Parathyroid adenoma (tissue), 2 donors: Measurements from ENCODE around the gene WDR27.

ENCODE experiments used
- H2AFZ ChIP-seq: fragments of 300-600 bp; sonication (generic); one replicate; pipeline ENCODE4 v1.7.0; 2017; ENCODE audit warnings: antibody characterized with exemption, mild to moderate bottlenecking
- H3K27ac ChIP-seq: fragments of 300-600 bp; sonication (generic); one replicate; pipeline ENCODE4 v1.7.0; 2017
- H3K27me3 ChIP-seq: fragments of 300-600 bp; sonication (generic); one replicate; pipeline ENCODE4 v1.7.0; 2017; ENCODE audit warnings: low read length; ENCODE audit not compliant: control insufficient read depth, insufficient read depth
- H3K36me3 ChIP-seq: fragments of 300-600 bp; sonication (generic); one replicate; pipeline ENCODE4 v1.7.0; 2017; ENCODE audit warnings: low read length; ENCODE audit not compliant: control insufficient read depth, insufficient read depth
- H3K4me1 ChIP-seq: fragments of 300-600 bp; sonication (generic); one replicate; pipeline ENCODE4 v1.7.0; 2017; ENCODE audit warnings: control low read depth
- H3K4me2 ChIP-seq: fragments of 300-600 bp; sonication (generic); one replicate; pipeline ENCODE4 v1.7.0; 2017; ENCODE audit warnings: low read length
- H3K4me3 ChIP-seq: fragments of 300-600 bp; sonication (generic); one replicate; pipeline ENCODE4 v1.7.0; 2017; ENCODE audit warnings: low read depth, low read length
- H3K79me2 ChIP-seq: fragments of 300-600 bp; sonication (generic); one replicate; pipeline ENCODE4 v1.7.0; 2017; ENCODE audit warnings: control low read depth
- H3K9ac ChIP-seq: fragments of 300-600 bp; sonication (generic); one replicate; pipeline ENCODE4 v1.7.0; 2017; ENCODE audit warnings: mild to moderate bottlenecking
- H3K9me3 ChIP-seq: fragments of 300-600 bp; sonication (generic); one replicate; pipeline ENCODE4 v1.7.0; 2017; ENCODE audit warnings: low read length; ENCODE audit not compliant: control insufficient read depth
- TF ChIP-seq, protein P1 (sequence below): fragments of 300-600 bp; sonication (generic); IDR thresholded peaks from one replicate; pipeline ENCODE4 v1.7.0; 2017; ENCODE audit warnings: antibody characterized with exemption, mild to moderate bottlenecking
- donor health status: primary hyperparathyroidism.

The WDR27 gene

DNA sequence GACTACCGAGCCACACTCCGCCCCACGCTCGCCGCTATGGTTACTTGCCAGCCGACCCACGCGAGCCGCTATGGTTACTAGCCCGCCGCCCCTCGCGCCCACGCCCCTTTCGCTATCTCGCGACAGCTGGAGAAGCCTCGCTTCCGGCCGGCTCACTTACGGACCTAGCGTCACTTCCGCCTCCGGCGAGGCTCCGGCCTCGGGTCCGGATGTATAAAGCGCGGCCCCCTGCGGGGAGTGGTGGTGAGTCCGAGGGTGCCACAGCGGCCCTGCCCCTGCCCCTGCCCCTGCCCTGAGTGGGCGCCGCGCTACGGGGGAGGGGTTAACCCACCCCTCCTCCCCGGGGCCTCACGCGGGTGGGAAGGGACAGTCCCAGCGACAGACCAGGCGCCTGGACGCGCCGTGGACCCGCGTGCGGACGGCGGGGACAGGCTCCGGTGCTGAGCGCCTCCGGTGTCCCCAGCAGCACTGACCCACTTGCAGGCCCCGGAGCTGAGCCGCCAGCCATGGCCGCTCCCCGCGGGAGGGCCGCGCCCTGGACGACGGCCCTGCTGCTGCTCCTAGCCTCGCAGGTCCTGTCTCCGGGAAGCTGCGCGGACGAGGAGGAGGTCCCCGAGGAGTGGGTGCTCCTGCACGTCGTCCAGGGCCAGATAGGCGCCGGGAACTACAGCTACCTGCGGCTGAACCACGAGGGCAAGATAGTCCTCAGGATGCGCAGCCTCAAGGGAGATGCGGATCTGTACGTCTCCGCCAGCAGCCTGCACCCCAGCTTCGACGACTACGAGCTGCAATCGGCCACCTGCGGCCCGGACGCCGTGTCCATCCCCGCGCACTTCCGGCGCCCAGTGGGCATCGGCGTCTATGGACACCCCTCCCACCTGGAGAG is at the start of gene WDR27, which contains the start of gene C6orf120:
Gene WDR27 (minus strand): TSS at position 76 of the 886 bp plus-strand sequence. CDS start 13,024 bp downstream, outside the sequence.
Gene C6orf120 (plus strand): TSS at position 173 of the 886 bp plus-strand sequence. CDS start 334 bp downstream, at position 507.
- Histone ChIP-seq H3K27ac (peak within 1 kb of the TSS; percentile 86), H3K36me3 (no peaks in the 10 kb centered on the region), H3K79me2 (peaks cover 5% of the 10 kb centered on the region), H2AFZ (peak within 1 kb of the TSS; percentile 89), H3K27me3 (no peaks in the 10 kb centered on the region), H3K9ac (peak within 1 kb of the TSS; percentile 70), H3K4me3 (peak within 1 kb of the TSS; percentile 69), H3K9me3 (no peaks in the 10 kb centered on the region), H3K4me1 (peaks cover 13% of the 10 kb centered on the region), H3K4me2 (peak within 1 kb of the TSS; percentile 81)
- TF ChIP-seq, protein P1, sequence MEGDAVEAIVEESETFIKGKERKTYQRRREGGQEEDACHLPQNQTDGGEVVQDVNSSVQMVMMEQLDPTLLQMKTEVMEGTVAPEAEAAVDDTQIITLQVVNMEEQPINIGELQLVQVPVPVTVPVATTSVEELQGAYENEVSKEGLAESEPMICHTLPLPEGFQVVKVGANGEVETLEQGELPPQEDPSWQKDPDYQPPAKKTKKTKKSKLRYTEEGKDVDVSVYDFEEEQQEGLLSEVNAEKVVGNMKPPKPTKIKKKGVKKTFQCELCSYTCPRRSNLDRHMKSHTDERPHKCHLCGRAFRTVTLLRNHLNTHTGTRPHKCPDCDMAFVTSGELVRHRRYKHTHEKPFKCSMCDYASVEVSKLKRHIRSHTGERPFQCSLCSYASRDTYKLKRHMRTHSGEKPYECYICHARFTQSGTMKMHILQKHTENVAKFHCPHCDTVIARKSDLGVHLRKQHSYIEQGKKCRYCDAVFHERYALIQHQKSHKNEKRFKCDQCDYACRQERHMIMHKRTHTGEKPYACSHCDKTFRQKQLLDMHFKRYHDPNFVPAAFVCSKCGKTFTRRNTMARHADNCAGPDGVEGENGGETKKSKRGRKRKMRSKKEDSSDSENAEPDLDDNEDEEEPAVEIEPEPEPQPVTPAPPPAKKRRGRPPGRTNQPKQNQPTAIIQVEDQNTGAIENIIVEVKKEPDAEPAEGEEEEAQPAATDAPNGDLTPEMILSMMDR: no peak

DNA sequence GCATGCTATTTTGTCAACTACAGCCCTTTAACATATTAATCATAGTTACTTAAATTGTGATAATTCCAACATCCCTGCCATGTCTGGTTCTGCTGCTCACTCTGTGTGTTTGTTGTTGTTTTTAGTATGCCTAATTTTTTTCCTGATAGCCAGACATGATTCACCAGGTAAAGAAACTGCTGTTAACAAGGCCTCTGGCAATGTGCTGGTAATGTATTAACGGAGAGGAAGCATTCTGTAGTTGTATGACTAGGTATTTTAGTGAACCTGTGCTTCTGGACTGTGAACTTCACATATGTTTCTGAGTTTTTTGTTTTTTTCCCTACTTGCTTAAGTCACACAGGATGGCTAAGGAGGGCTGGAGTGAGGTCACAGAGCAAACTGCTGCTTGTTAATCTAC is 44.7 kb upstream of the WDR27 start:
- no peak overlapping the region for H3K27ac ChIP-seq
- H3K4me3 ChIP-seq: no peak overlapping the region
- H3K79me2 ChIP-seq: no peaks in the 10 kb centered on the region
- no peaks in the 10 kb centered on the region for H3K36me3 ChIP-seq
- no peak overlapping the region for H3K4me2 ChIP-seq
- H3K9ac ChIP-seq: no peak overlapping the region
- H3K4me1 ChIP-seq: no peaks in the 10 kb centered on the region
- H3K9me3 ChIP-seq: no peaks in the 10 kb centered on the region
- TF ChIP-seq, protein P1: no peak
- no peaks in the 10 kb centered on the region for H3K27me3 ChIP-seq
- no peak overlapping the region for H2AFZ ChIP-seq

GRCh38 chr6:169745405-169745804 is 43.6 kb upstream of the WDR27 start:
- Histone ChIP-seq H3K27me3 (no peaks in the 10 kb centered on the region), H3K27ac (no peak overlapping the region), H3K79me2 (no peaks in the 10 kb centered on the region), H3K4me2 (no peak overlapping the region), H3K4me1 (no peaks in the 10 kb centered on the region), H3K4me3 (no peak overlapping the region), H3K9me3 (no peaks in the 10 kb centered on the region), H3K36me3 (no peaks in the 10 kb centered on the region), H3K9ac (no peak overlapping the region), H2AFZ (no peak overlapping the region)
- TF ChIP-seq, protein P1: no peak

DNA sequence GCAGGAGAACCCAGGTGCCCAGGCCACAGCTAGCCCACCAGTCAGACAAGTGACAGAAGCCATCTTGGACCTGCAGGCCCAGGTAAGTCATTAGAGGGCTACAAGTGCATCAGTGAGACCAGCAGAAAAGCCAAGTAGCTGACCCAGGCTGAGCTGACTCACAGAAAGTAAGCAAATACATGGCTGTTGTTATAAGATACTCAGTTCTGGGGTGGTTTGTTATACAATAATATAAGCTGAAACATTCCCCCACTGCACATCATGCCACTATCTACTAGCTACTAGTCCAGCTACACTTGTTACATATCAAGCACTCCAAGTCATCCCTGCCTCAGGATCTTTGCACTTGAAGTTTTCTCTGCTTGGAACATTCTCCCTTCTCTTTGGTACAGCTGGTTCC is 39.5 kb upstream of the WDR27 start:
- Histone ChIP-seq H3K4me3 (no peak overlapping the region), H3K9me3 (no peaks in the 10 kb centered on the region), H3K36me3 (no peaks in the 10 kb centered on the region), H3K79me2 (no peaks in the 10 kb centered on the region), H3K4me2 (no peak overlapping the region), H3K4me1 (peaks cover 4% of the 10 kb centered on the region), H3K9ac (no peak overlapping the region), H3K27ac (no peak overlapping the region), H2AFZ (no peak overlapping the region), H3K27me3 (no peaks in the 10 kb centered on the region)
- TF ChIP-seq, protein P1: no peak
